ENCODE data around the gene COPS9.

COPS9 gene

DNA sequence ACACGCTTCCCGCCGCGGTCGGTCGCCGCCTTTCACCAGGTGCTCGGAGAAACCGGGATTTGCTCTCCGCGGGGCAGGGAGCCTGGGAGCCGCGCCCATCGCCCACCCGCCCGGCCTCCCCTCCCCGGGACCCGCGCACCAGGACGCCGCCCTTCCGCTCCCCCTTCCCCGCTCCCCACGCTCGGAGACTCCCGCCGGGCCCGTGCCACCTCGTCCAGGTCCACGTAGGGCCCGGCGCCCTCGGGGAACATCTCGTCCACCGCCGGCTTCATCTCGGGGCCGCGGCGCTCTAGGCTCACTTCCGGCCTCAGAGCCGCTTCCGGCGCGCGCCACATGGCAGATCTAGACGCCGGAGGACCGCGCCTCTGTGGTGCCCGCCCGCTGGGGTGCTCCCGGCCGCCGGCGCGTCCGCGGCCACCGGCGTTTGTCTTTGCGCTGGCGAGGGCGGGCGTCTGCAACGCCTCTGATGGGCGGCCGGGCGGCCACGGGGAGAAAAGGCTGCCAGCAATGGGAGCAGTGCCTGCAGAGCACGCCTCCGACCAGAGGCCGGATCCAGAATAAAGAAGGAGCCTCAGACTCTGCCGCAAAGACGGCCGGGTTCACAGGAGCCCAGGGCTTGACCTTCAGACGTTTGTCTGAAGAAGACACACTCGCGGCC, at the start of gene COPS9:
Gene COPS9, minus strand, starts transcription at position 293 of the 658 bp plus-strand sequence. Its CDS starts 21 bp downstream, at position 272.
- peak; percentile 29 for DNase-seq (ENCODE audit: low read depth, low spot score)

GRCh38 chr2:240184656-240185055, 48.6 kb upstream of the COPS9 start:
- DNase-seq (ENCODE audit: low read depth, low spot score): no peak

DNA sequence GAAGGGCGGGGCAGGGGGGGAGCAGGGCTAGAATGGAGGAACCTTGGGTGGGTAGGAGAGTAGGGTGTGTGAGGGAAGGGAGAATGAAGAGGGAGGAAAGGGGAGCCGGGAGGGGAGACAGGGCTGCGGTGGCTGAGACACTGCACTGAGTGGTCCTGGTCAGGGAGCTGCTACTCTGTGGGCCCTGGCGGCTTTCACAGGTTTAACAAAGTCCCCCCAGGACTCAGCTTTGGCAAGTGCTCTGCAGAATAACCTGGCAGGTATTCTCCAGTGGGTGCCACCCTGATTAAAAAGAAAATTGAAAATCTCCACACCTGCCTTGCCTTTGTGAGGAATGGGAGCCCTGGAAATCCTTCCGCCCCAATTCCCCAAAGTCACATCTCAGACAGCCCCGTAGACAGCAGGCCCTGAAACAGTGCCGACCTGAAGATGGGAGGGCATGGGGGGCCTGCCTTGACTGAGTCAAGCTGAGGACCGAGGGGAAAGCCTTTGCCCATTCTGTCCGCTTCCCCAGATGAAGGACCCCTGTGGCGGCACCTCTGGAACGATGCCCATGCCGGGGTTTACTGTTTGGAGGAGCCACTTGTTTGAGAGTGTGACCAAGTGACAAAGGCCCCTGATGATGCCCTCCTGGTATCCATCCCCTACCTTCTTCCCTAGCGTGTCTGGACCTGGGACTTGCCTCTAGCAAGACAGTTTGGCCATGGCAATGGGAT, 47.9 kb upstream of the COPS9 start:
- no peak for DNase-seq (ENCODE audit: low read depth, low spot score)

- no peak for DNase-seq (ENCODE audit: low read depth, low spot score)
Measured at GRCh38 chr2:240183006-240183874, 47.1 kb upstream of the COPS9 start.

- DNase-seq (ENCODE audit: low read depth, low spot score): no peak
Measured at GRCh38 chr2:240182476-240182875, 46.4 kb upstream of the COPS9 start.

DNA sequence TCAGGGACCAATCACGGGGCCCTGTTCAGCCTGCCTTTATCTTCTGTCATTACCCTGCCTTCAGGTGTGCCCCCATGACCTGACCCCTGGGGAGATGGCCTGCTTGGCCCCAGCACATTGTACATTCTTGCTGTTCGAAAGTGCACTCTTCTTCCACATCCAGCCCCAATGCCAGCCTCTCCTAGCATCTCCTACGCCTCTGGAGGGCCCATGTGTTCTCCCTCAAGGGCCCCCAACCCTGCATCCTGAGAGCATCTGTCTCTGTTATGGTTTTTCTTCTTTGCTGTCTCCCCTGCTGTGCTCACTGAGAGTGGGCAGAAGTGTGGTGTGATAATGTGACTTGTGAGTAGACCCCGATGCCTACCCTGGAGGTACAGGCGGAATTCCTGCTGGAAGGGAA, 45.9 kb upstream of the COPS9 start:
- DNase-seq (ENCODE audit: low read depth, low spot score): no peak

DNA sequence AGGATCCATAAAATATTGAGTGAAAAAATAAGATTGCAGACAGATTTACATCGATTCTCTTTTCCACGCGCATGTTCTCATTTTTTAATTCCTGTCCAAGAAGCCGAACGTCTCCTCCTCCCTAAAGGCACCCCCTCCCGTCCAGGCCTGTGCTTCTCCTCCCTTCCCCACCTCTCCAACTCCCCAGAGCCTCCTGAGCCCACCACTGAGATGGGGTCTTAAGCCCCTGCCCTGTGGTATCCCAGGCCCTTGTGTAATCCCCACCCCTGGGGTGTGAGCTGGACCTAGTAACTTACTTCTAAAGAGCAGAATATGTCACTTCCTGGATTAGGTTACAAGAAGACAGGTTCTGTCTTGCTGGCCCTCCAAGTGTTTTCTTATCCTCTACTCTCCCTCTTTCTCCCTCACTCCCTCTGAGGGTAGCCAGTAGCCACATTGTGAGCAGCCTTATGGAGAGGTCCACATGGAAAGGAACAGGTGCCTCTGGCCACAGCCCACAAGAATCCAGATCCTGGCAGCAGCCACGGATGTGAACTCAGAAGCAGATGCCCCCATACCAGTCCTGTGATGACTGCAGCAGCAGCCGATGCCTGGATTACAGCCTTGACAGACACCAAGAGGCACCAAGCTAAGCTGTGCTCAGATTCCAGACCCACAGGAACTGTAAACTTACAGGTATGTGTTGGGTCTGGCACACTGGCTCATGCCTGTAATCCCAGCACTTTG, 44.0 kb upstream of the COPS9 start:
- DNase-seq (ENCODE audit: low read depth, low spot score): no peak

GRCh38 chr2:240179186-240179815, 43.2 kb upstream of the COPS9 start:
- DNase-seq (ENCODE audit: low read depth, low spot score): no peak

- no peak for DNase-seq (ENCODE audit: low read depth, low spot score)
Measured at GRCh38 chr2:240178564-240178963, 42.5 kb upstream of the COPS9 start.

DNA sequence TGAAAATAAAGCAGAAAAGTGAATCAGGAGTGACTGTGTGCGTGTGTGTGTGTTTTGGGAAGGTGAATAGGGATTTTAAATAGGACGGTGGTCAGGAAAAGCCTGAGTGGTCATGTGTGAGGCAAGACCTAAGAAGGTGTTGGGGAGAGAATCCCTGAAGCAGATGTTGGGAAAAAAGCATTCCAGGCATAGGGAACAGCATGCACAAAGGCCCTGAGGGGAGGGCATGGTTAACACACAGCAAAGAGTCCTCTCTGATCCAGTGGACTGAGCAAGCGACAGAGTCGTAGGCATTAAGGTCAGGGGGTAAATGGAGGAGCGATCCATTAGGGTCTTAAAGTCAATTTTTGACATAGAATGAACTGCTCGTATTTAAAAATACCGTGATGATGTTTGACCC, 38.4 kb upstream of the COPS9 start:
- no peak for DNase-seq (ENCODE audit: low read depth, low spot score)

GRCh38 chr2:240172071-240172895, 36.2 kb upstream of the COPS9 start:
- DNase-seq (ENCODE audit: low read depth, low spot score): no peak

DNA sequence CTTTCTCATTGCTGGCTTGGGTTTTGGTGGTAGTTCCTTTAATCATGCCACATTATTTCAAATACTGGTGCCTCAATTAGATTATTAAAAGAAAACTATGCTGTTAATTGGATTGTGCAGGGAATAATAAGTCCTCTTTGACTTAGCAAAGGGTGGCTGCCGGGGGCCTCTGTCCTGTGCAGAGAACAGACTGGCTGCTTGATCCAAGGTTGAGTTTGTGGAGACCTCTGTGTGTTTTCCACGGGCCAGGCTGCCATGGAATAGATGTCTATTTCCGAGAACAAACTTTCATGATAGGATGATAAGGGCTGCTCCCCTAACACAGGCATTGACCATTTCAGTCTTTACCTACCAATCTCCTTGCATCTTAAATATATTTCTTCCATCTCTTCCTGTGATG, 34.8 kb upstream of the COPS9 start:
- DNase-seq (ENCODE audit: low read depth, low spot score): no peak

DNA sequence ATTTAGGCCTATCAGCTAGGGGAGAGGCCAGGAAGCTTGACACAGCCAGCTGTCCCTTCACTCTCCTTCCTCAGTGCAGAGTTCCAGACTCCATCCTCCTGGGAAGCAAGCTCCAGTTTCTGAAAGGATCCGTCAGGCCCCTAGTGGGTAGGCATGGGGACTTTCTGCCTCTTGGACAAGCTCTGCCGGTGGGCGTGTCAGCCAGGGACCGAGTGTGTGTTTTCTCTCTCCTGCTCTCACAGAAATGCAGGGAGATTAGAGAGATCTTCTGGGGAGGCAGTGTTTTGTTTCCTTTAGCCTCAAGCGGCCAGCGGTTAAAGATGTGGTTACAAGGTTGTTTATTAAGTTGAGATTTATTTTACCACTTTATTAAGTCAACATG, 34.2 kb upstream of the COPS9 start:
- no peak for DNase-seq (ENCODE audit: low read depth, low spot score)

GRCh38 chr2:240169486-240170353, 33.6 kb upstream of the COPS9 start:
- no peak for DNase-seq (ENCODE audit: low read depth, low spot score)

DNA sequence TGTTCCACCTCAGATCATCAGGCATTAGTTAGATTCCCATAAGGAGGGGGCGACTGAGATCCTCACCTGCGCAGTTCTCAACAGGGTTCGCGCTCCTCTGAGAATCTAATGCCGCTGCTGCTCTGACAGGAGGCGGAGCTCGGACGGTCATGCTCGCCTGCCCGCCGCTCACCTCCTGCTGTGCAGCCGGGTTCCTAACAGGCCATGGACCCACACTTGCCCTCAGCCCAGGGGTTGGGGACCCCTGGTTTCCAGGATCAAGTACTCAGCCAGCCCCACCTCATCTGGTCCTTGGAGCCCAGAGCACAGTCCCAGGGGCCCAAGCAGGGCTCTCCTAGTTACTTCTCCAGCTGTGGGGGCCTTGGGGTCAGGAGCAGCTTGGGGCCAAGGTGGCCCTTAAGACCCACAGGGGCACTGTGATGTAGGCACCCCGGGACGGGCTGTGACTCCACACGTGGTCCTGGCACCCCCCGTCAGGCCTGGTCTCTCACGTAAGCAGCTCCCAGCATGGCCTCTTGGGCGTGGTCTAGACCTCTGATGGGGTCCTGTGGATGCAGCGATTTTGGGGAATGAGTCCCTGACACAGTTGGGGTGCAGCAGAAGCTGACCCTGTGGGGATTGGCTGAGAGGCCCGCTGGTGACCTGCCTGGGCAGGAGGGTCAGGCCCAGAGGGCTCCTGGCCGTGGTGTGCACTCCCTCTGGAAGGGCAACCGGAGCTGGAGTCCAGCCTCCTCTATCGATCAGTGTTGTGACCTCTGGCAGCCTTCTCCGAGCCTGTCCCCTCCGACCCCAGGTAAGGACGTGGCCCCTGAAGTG, 32.6 kb upstream of the COPS9 start:
- DNase-seq (ENCODE audit: low read depth, low spot score): no peak

GRCh38 chr2:240168041-240168440, 31.9 kb upstream of the COPS9 start:
- no peak for DNase-seq (ENCODE audit: low read depth, low spot score)

GRCh38 chr2:240167588-240167880, 31.4 kb upstream of the COPS9 start:
- DNase-seq (ENCODE audit: low read depth, low spot score): no peak

- no peak for DNase-seq (ENCODE audit: low read depth, low spot score)
Measured at GRCh38 chr2:240166761-240167587, 30.9 kb upstream of the COPS9 start.
